SKM-1 (cell line): ENCODE results near the gene BTBD19.

Source experiments
- DNase-seq: peaks from one replicate; lab custom pipeline; 2025; ENCODE audit not compliant: unreplicated experiment; lab: John Stamatoyannopoulos, UW

The BTBD19 gene

GRCh38 chr1:44855742-44856141 lies 47.4 kb downstream of the BTBD19 start:
- DNase-seq: no peak

- no peak for DNase-seq
These were observed 49.1 kb downstream of the BTBD19 start for GRCh38 chr1:44857446-44857845.

- no peak for DNase-seq
These were observed 52.0 kb downstream of the BTBD19 start for GRCh38 chr1:44860331-44860730.

GRCh38 chr1:44860891-44861425 lies 52.6 kb downstream of the BTBD19 start:
- no peak for DNase-seq

GRCh38 chr1:44862829-44863401 lies 54.6 kb downstream of the BTBD19 start:
- DNase-seq: no peak
